ENCODE measurements around the gene PALLD.

The PALLD gene

GRCh38 chr4:168840392-168840763 is 343.5 kb downstream of the PALLD start:
- no peak for DNase-seq

DNA sequence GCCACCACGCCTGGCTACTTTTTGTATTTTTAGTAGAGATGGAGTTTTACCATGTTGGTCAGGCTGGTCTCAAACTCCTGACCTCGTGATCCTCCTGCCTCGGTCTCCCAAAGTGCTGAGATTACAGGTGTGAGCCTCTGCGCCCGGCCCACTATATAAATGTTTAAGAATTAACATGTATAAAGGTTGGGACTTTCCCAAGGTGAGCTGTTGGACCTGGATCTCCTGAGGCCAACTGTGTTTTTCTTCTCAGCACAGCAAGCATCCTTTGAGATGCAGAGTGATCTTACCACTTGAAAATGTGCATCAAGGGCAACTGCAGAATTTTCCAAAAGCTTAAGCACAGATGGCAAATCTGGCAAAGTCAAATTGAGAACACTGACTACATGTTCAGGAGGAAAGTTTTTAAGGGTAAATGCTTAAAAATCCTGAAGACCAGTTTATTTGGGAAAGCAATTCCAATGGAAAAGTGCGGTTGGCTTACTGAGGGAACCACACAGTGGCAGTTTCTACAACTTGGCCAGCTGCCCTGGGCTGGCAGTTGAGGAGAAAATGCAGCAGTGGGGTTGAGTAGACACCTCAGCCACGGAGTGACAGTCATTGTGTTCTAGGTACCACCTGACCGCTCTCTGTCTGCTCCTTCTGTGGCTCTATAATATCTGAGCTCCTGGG is 344.3 kb downstream of the PALLD start:
- no peak for DNase-seq

DNA sequence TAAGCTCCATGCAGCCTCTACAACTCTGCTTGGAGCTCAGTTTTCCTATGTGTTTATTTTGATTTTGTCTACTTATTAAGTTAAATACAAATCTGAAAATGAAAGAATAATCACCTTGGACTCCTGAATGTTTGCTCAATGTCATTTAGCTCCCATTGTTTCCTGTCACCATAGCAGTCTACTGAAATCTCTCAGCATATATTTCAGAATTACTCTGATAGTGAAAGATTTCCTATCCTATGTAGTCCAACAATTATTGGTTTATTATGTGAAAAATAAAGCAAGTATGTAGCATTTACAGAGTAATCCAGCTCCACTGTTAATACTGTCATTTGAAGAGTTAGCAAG is 344.8 kb downstream of the PALLD start:
- no peak for DNase-seq

DNA sequence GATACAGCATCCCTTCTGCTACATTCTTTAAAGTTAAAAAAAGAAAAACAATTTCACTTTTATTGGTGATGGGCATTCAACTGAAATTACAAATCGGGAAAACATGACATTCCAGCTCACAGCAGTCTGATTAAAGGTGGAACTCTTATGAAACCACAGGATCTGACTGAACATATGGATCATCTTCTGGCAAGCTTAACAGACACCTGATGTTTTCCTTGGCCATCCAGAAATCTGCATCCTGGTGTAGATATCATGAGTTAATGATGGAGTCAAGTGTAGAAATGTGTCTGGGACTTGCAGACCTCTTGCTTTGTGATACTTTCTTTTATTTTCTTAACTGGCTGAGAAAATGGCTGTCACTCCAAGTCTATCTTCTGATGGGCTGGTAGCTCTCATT is 345.3 kb downstream of the PALLD start:
- no peak for DNase-seq

GRCh38 chr4:168843635-168844034 is 346.8 kb downstream of the PALLD start:
- DNase-seq = no peak

DNA sequence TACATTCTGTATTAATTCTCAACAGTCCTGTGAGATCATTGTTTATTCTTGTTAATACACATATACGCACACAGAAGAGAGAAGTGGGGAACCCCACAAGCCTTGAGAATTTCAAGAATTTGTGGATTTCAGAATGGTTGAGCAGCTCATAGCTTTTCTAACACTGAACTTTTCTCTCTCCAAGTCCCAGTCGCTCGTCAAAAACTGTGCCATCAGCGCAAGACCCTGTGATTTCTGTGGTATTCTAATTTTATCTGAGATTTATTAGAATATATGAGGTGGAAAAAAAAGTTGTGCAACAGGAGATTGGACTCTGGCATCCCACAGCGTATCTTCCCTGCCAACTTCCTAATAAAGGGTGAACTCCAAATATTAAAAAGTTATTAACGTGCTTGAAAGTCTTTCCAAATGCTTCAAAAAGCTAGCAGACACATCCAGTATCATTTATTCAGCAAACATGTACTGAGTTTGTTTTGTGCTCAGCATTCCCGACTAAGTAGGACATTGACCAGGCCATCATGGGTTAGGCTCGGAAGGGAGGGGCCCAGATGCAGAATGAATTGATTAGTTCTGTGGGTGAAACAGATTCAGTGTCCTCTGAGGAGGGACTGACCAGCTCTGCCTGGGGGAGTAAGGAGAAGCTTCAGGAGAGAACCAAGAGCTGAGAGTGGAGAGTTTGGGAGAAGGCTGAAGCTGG is 347.6 kb downstream of the PALLD start:
- DNase-seq = no peak

DNA sequence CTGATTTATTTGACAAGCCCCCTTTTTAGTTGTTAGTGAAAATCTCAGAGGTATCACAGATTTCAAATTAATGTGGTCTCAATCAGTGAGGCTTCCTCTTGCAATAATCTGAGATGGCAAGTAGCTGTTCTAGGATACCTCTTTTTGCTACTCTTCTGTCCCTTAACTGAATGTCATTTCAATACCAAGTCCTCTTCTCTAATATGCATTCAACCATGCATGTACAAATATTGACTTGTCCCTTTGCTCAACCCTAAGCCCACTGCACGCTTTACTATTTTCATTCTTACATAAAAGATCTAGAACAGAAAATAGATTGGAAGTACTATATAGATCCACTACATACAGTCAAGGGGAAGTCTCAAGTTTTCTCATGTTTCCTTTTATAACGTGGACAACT is 349.0 kb downstream of the PALLD start:
- no peak for DNase-seq

DNA sequence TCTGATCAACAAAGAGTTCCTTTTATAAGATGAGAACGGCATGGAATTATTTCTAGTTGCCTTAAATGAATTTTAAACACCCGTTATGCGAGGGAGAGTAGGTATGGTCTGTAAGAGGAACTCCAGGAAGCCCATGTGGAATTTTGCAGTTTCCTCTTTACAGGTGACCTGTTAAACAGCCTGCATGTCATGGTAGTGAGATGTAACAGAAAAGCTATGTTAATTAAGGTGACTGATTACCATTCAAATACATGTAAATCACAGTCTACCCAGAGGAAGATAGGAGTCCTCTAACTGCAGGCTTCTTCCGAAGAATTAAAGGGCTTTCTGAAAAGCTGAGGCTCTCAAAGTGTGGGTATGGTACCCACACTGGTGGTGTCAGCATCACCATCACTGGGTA is 349.6 kb downstream of the PALLD start:
- no peak for DNase-seq

DNA sequence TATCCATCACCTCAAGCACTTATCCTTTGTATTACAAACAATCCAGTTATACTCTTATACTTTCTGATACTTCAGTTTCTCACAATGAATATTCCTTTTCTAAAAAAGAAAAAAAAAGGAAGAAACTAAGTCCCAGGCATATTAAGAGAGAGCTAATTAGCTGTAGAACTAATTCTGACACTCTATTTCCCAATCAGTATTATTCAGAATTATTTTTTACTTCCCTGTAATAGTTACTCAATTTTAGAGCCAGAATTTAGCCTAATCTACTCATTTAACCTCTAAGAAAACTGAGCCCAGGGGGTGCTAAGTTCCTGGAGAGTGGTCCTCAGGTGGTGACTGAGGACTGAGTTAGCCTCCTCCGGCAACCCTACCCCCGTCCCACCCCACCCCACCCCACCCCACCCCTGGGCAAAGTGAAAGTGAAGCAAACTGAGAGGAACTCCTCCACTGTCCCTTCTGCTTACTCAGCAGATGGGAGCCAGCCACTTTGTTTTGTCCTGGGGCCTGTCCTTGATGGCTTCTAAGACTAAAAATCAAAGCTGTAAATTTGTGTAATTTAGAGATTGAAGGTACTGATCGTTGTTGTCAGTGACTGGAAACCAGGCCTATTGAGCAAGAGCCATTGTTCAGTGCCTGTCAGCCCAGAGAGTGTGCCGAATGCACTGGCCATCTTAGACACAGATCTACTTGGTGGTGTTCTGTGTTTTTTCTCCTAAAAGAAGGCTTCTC is 351.1 kb downstream of the PALLD start:
- no peak for DNase-seq

DNA sequence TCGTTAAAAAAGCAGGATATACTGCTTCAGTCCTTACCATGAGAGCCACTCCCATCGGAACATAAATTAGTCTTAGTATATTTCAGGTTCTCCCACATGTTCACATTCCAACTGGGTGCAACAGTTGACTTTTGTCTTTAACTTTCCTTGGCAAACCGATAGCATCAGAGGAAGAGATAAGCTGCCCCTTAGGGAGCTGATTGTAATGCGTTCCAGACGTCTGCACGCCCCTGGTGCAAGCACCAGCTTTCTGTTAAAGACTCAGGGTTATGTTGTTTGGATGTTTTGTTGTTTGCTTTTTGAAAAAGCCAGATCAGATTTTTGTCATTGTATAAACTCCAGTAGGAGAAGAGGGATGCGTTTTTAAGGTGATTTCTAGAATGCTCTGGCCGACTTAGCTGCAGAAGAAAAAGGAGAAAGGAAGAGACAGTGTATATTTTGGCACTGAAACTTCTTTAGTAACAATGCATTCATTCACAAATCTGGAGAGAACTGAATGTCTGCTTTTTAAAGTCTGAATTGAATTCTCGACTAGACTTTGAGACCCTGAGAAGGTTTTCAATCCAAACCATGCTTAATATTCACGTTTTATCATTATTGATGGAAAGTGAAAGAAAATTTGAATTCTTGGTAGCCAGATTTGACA is 352.3 kb downstream of the PALLD start:
- no peak for DNase-seq

DNA sequence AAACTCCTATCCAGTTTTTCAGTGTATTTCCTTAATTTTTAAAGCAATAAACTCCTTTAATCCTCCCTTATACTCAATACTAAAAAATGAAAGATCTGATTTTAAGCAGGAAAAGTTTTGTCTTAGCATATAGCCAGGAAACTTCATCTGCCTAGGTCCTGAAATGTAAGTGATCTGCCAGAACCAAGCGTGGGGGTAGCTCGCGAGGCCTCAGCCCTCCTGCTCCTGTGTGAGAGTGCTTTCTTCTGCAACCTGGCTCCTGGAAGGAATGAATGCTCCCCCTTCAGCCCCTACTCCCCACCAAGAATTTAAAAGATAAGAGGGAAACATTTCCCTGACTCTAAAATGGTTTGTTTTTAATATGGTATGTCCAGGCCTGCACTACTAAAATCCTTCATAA is 353.1 kb downstream of the PALLD start:
- DNase-seq = no peak

DNA sequence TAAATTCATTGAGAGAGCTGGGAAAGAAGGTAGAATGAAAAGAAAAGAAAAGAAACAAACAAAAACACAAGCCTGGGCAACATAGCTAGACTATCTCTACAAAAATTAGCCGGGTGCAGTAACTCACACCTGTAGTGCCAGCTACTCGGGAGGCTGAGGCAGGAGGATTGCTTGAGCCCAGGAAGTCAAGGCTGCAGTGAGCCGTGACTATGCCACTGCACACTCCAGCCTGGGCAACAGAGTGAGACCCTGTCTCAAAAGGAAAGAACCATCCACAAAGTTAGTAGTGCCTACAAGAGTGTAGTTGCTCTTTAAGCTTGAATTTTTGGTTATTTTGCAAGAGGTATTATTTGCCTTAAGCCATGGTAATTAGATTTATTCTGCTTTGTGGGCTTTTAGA is 355.5 kb downstream of the PALLD start:
- DNase-seq = no peak

- DNase-seq = no peak
Observed at GRCh38 chr4:168852933-168853713, 356.3 kb downstream of the PALLD start.

DNA sequence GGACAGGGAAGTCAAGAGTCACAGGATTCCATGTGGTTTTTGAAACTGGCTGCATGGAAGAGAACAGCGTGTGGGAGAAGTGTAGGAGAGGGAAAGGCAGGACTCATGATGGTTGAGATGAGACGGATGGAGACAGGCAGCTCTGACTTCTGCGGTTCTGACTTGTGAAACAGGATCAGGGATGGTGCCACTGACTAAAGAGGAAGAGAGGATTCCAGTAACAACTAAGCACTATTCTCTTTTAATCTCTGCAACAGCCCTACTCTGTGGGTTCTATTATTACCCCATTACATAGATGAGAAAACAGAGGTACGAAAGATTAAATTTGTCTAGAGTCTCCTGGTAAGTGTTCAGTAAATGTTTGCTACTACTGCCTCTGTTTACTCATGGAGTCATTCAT is 356.9 kb downstream of the PALLD start:
- DNase-seq = no peak

DNA sequence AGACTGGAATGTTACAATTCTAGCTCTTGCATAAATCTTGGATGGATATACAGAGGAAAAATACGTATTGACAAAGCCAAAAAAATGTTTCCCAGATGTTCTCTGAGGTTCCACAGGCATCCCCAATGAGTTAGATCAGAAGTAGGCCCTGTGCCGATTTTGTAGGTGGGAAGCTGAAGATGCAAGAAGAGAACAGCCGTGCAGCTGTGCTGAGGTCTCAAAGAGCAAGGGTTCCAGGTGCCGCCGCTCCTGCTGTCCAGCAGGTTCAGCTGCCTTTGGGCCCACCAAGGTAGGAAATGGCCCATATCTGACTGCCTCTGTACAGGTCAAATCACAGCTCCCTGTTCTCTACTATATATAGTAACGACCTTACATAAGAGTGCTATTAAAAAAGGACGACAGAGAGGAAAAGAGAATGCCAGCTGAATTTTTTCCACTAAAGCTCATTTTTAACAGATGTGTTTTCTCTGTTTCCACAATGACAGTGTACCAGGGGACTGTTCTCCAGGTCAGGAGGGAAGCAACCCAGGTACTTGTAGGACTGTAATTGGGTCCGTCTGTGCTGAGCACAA is 357.6 kb downstream of the PALLD start:
- no peak for DNase-seq

- no peak for DNase-seq
Observed at GRCh38 chr4:168856312-168856711, 359.5 kb downstream of the PALLD start.

- DNase-seq = no peak
Observed at GRCh38 chr4:168857009-168857408, 360.2 kb downstream of the PALLD start.

- no peak for DNase-seq
Observed at GRCh38 chr4:168857546-168858314, 360.9 kb downstream of the PALLD start.

DNA sequence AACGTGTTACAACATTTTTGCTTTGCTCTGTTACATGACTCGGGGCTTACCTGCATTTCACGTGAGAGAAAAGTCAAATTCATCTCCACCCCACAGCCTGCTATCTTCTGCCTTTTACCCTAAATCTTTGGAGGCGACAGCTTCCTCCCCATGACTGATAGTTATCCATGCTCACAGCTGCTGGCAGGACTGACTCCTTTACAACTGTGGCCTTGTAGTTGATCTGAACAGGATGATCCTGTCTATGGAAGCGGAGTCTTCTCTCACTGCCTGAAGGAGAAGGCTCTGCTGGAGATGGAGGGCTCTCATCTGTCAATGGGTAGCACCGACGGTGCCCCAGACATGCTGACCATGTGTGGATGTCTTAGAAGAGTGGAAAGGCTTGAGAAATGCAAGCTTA is 362.2 kb downstream of the PALLD start:
- DNase-seq = no peak

DNA sequence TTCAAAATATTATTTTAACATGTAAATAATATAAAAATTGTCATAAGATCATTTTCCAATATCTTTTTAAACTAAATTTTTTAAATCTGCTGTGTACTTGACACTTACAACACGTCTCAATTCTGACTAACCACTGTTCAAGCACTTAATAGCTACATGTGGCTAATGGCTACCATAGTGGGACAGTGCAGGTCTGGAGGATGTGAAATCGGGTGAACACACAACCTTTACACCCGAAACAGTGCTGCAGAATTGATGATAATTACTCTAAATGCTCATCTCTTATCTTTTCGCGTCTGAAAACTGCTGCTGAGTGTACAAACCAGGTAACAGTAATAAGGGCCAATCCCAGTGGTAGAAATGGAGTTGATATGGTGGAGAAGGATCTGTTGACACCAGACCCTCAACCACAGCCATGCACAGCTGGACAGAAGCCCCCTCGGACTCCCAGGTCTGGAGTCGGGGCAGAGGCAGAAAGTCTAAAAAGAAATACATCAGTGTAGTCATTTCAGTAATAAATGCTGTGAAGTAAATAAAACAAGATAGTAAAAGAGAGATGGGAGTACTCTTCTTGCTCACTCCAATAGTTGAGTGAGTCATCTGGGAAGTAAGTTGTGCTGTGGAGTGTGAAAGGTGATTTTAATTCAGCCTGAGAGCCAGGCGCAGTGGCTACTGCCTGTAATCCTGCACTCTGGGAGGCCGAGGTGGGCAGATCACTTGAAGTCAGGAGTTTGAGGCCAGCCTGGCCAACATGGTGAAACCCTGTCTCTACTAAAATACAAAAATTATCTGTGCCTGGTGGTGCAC is 363.2 kb downstream of the PALLD start:
- DNase-seq = no peak

- no peak for DNase-seq
Observed at GRCh38 chr4:168860827-168861226, 364.0 kb downstream of the PALLD start.
